HCT116 (cell line): ENCODE measurements around the gene NOL9.

Source experiments
- ATF3 ChIP-seq: IDR thresholded peaks from 2 replicates; pipeline ENCODE4 v1.6.1; 2012
- EZH2 ChIP-seq: fragments of 200-600 bp; sonication (generic); IDR thresholded peaks from 2 replicates; pipeline ENCODE4 v1.6.1; 2017; ENCODE audit warnings: antibody characterized with exemption, mixed run types
- FOSL1 ChIP-seq: IDR thresholded peaks from 2 replicates; pipeline ENCODE4 v1.6.1; 2012; ENCODE audit warnings: low read depth
- JUND ChIP-seq: IDR thresholded peaks from 2 replicates; pipeline ENCODE4 v1.6.1; 2012
- MAX ChIP-seq: IDR thresholded peaks from 2 replicates; pipeline ENCODE4 v1.6.1; 2012
- POLR2A ChIP-seq: IDR thresholded peaks from 2 replicates; pipeline ENCODE4 v1.7.0; 2011; ENCODE audit warnings: borderline replicate concordance; ENCODE audit not compliant: insufficient read depth, insufficient read length; ENCODE audit errors: extremely low read depth
- POLR2AphosphoS5 ChIP-seq: IDR thresholded peaks from 2 replicates; pipeline ENCODE4 v1.6.1; 2011; ENCODE audit warnings: mild to moderate bottlenecking, low read depth, low read length, moderate library complexity
- REST ChIP-seq: IDR thresholded peaks from 2 replicates; pipeline ENCODE4 v1.6.1; 2012; ENCODE audit warnings: low read depth
- SIN3A ChIP-seq: IDR thresholded peaks from 2 replicates; pipeline ENCODE4 v1.6.1; 2012; ENCODE audit warnings: low read depth
- SP1 ChIP-seq: IDR thresholded peaks from 2 replicates; pipeline ENCODE4 v1.6.1; 2012; ENCODE audit warnings: low read depth
- TF ChIP-seq, protein P1 (sequence below), 3 experiments: fragments of 200-600 bp in 1 of 3; sonication (generic) in 1 of 3; IDR thresholded peaks in 2 of 3; conservative IDR thresholded peaks in 1 of 3; 2 replicates each; pipeline ENCODE4 v1.5.1; 2012 to 2017; ENCODE audit warnings: low read depth in 2 of 3, low read length in 2 of 3, antibody characterized with exemption in 1 of 3, borderline replicate concordance in 1 of 3, control low read depth in 1 of 3, mild to moderate bottlenecking in 1 of 3, mixed read lengths in 1 of 3, mixed run types in 1 of 3, moderate library complexity in 1 of 3; ENCODE audit not compliant: insufficient read depth in 1 of 3

DNA sequence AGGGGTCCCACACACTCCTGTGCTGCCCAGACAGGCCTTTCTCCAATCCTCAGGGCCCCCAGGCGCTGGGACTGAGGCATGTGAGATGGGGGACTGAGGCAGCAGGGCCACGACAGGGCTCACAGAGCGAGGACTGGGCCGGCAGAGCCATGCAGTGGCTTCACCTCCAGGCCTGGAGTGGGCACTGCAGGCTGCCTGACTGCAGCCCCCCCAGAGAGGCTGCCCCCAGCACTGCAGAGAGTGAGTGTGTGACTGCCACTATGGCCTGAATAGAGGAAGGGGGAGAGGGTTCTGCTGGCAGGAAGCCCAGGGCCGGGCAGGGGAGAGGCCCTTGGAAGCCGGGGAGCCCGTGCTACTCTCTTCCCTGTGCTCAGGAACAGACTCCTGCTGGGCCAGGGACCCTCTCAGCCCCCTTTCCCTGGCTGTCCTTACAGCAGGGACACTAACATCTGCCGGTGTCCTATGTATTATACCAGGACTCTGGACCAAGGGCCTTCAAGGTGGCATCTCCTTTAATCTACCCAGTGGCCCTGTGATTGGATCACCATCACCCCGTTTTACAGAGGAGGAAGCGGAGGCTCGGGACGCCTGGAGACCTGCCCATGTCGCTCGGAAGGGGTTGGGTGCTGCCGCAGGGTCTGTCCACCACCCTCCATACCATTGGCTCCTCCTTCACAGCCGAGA lies 42.6 kb downstream of the NOL9 start:
- TF ChIP-seq POLR2A (no peak), POLR2AphosphoS5 (no peak), SIN3A (no peak), SP1 (no peak), MAX (no peak), FOSL1 (no peak), REST (no peak), EZH2 (no peak), JUND (no peak), ATF3 (no peak)
- TF ChIP-seq, protein P1, sequence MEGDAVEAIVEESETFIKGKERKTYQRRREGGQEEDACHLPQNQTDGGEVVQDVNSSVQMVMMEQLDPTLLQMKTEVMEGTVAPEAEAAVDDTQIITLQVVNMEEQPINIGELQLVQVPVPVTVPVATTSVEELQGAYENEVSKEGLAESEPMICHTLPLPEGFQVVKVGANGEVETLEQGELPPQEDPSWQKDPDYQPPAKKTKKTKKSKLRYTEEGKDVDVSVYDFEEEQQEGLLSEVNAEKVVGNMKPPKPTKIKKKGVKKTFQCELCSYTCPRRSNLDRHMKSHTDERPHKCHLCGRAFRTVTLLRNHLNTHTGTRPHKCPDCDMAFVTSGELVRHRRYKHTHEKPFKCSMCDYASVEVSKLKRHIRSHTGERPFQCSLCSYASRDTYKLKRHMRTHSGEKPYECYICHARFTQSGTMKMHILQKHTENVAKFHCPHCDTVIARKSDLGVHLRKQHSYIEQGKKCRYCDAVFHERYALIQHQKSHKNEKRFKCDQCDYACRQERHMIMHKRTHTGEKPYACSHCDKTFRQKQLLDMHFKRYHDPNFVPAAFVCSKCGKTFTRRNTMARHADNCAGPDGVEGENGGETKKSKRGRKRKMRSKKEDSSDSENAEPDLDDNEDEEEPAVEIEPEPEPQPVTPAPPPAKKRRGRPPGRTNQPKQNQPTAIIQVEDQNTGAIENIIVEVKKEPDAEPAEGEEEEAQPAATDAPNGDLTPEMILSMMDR (IDR thresholded peaks at IDR 0.05 in 2 of 3, conservative IDR thresholded peaks at IDR 0.05 in 1 of 3; ENCODE audit: borderline replicate concordance in 1 of 3, insufficient read depth in 1 of 3, low read depth in 2 of 3, low read length in 2 of 3) = no peak
